HT1080 (cell line): Measurements from ENCODE around the gene SELPLG. TPM values are rescaled to one million over a fixed set of nuclear protein-coding genes. Genes with fewer than 3 reads are reported as not detected.
"Not testable (repeated sequence)": the region's sequence is repeated elsewhere in the genome, so short reads cannot be mapped to it uniquely, and the experiment has no call there.

Source experiments
- DNase-seq: peaks from one replicate; pipeline ENCODE4 v3.0.0-alpha.2; 2015; ENCODE audit warnings: low read depth
- total RNA-seq: library from RNA; depleted of rRNA; stranded (reverse); fragments of >200 nt; shearing (Covaris generic); gene quantifications from 2 replicates; pipeline ENCODE4 v1.2.3, GENCODE V29; 2014

SELPLG gene
- total RNA-seq, 1 experiment from 2014 or later, result 1.1 TPM

GRCh38 chr12:108620236-108620879, 13.3 kb downstream of the SELPLG start:
- no peak for DNase-seq

GRCh38 chr12:108619369-108620160, 14.1 kb downstream of the SELPLG start:
- DNase-seq, result no peak

GRCh38 chr12:108618953-108619274, 14.8 kb downstream of the SELPLG start:
- DNase-seq, result not testable (repeated sequence)

GRCh38 chr12:108618079-108618952, 15.4 kb downstream of the SELPLG start:
- DNase-seq, result peak; percentile 87

GRCh38 chr12:108616941-108617858, 16.5 kb downstream of the SELPLG start:
- DNase-seq, result peak; percentile 58

- no peak for DNase-seq
Measured at GRCh38 chr12:108616359-108616758, 17.3 kb downstream of the SELPLG start.

- DNase-seq, result no peak
Measured at GRCh38 chr12:108615918-108616317, 17.8 kb downstream of the SELPLG start.

- DNase-seq, result no peak
Measured at GRCh38 chr12:108614639-108615038, 19.1 kb downstream of the SELPLG start.

- no peak for DNase-seq
Measured at GRCh38 chr12:108614041-108614440, 19.7 kb downstream of the SELPLG start.

GRCh38 chr12:108613548-108613947, 20.1 kb downstream of the SELPLG start:
- no peak for DNase-seq

- peak; percentile 38 for DNase-seq
Measured at GRCh38 chr12:108612788-108613282, 20.9 kb downstream of the SELPLG start.

GRCh38 chr12:108611884-108612415, 21.7 kb downstream of the SELPLG start:
- DNase-seq, result peak; percentile 92

- DNase-seq, result no peak
Measured at GRCh38 chr12:108610856-108611605, 22.7 kb downstream of the SELPLG start.

GRCh38 chr12:108610336-108610815, 23.3 kb downstream of the SELPLG start:
- DNase-seq, result no peak

- no peak for DNase-seq
Measured at GRCh38 chr12:108609537-108610335, 24.0 kb downstream of the SELPLG start.

- DNase-seq, result no peak
Measured at GRCh38 chr12:108608616-108609015, 25.1 kb downstream of the SELPLG start.

- DNase-seq, result no peak
Measured at GRCh38 chr12:108607981-108608600, 25.6 kb downstream of the SELPLG start.

- no peak for DNase-seq
Measured at GRCh38 chr12:108606492-108606891, 27.2 kb downstream of the SELPLG start.
